ENCODE measurements around the gene NTSR2.

NTSR2 gene

GRCh38 chr2:11636593-11637295 is 33.3 kb downstream of the NTSR2 start:
- H3K4me3 ChIP-seq (ENCODE audit: low read length) = no peak overlapping the region
- no peak for DNase-seq (ENCODE audit: low read depth)
- no peak for TF ChIP-seq CTCF (conservative IDR thresholded peaks at IDR 0.05; ENCODE audit: low read length)

- no peak for TF ChIP-seq CTCF (conservative IDR thresholded peaks at IDR 0.05; ENCODE audit: low read length)
Observed at GRCh38 chr2:11635141-11635540, 34.9 kb downstream of the NTSR2 start.

GRCh38 chr2:11634584-11634983 is 35.4 kb downstream of the NTSR2 start:
- no peak for DNase-seq (ENCODE audit: low read depth)
- TF ChIP-seq CTCF (conservative IDR thresholded peaks at IDR 0.05; ENCODE audit: low read length) = no peak
- no peak overlapping the region for H3K4me3 ChIP-seq (ENCODE audit: low read length)

More at GRCh38 chr2:11635141-11635540, 34.9 kb downstream of the NTSR2 start:
- no peak overlapping the region for H3K4me3 ChIP-seq (ENCODE audit: low read length)
- DNase-seq (ENCODE audit: low read depth) = no peak

- no peak overlapping the region for H3K4me3 ChIP-seq (ENCODE audit: low read length)
- no peak for DNase-seq (ENCODE audit: low read depth)
- TF ChIP-seq CTCF (conservative IDR thresholded peaks at IDR 0.05; ENCODE audit: low read length) = no peak
Observed at GRCh38 chr2:11633923-11634478, 36.0 kb downstream of the NTSR2 start.

- no peak for TF ChIP-seq CTCF (conservative IDR thresholded peaks at IDR 0.05; ENCODE audit: low read length)
- peak; percentile 6 for DNase-seq (ENCODE audit: low read depth)
Observed at GRCh38 chr2:11631462-11631861, 38.5 kb downstream of the NTSR2 start.

GRCh38 chr2:11630855-11631254 is 39.1 kb downstream of the NTSR2 start:
- no peak overlapping the region for H3K4me3 ChIP-seq (ENCODE audit: low read length)
- TF ChIP-seq CTCF (conservative IDR thresholded peaks at IDR 0.05; ENCODE audit: low read length) = no peak
- DNase-seq (ENCODE audit: low read depth) = no peak

More at GRCh38 chr2:11631462-11631861, 38.5 kb downstream of the NTSR2 start:
- no peak overlapping the region for H3K4me3 ChIP-seq (ENCODE audit: low read length)

- H3K4me3 ChIP-seq (ENCODE audit: low read length) = no peak overlapping the region
- no peak for TF ChIP-seq CTCF (conservative IDR thresholded peaks at IDR 0.05; ENCODE audit: low read length)
- DNase-seq (ENCODE audit: low read depth) = no peak
Observed at GRCh38 chr2:11629851-11630250, 40.1 kb downstream of the NTSR2 start.
